ENCODE results near the gene MATN4.

Gene MATN4

DNA sequence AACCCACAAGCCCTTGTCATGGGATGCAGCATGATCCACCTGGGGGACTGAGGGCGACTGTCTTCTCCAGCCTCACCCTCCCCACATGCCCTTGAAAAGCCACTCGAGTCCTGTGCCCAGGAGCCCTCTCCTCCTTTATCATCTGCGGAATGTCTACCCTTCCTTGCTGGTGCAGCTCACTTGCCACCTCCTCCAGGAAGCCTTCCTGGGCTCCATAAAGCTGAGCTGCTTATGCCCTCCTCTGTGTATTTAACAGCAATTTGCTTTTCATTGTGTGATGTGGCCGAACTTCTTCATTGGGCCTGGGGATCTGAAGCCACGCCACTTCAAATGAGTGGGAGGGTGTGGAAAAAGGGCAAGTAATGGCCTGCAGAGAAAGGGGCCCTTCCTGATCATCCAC, 19.2 kb downstream of the MATN4 start:
- DNase-seq: no peak

DNA sequence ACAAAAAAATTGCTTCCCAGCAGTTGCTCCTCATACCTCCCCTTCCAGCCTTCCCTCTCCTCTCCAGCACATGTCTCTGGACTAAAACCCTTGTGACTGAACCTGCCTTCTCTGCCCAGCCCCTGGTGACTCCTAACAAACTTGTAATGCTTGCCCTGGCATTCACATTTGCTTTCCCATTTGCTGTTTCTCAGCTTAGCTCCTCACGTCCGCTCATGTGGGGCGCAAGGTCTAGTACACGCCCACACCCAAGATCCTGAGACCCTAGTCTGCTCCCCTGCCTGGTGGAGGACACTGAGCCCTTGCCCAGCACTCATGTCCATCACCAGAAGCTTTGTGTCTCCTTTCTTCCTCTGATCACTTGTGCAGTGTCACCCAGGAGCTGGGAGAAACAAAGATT, 19.7 kb downstream of the MATN4 start:
- DNase-seq: no peak

DNA sequence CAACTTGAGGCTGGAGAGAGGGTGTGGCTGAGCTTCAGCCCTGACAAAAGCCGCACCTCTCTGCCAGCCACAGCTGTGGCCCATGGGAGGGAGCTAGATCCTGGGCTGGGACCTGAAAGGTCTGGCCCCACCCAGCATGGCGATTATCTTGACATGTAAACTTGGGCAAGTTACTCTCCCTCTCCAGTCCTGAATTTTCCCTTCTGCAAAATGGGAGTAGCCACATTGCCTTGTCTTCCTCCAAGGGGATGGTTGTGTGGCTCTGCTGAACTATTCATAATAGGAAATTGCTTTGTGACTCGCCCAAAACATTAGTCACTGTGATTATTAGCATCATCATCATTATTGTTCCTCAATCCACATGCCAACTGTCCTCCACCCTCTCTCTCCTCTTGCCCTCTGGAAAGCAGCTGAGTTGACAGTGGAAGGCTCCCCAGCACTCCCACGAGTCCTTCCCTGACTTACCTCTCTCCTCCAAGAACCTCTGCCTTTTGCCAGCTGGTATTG, 24.5 kb downstream of the MATN4 start:
- DNase-seq: no peak

DNA sequence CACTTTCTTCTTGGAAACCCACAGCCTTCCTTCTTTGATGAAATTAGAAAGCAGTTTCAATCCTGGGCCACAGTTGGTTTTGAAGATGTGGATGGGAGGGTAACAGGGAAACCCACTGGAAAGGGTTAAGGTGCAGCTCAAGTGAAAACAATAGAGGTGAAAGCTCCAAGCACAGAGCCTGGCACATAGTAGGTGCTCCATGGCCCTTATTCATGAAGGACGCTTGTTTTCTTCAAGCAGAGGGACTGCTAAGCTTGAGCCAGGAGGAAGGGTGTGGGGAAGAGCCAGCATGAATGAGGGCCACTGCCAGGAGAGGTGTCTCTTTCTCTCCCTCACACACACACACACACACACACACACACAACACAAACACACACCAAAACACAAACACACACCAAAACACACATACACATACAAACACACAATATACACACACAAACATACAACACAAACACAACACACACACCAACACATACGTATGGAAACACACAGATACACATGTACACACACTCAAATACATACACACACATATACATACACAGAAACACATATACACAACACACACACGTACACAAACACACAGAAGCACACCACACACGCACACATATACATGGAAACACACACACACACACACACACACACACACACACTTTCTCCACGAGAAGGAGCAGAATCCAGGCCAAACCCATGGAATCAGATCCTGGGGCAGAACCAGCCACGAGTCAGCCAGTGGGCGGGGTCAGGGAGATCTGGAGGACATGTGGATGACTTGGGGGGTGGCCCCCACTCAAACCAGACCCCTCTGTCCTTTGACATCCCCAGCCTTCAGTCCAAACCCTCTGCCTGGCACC, 25.2 kb downstream of the MATN4 start:
- no peak for DNase-seq

DNA sequence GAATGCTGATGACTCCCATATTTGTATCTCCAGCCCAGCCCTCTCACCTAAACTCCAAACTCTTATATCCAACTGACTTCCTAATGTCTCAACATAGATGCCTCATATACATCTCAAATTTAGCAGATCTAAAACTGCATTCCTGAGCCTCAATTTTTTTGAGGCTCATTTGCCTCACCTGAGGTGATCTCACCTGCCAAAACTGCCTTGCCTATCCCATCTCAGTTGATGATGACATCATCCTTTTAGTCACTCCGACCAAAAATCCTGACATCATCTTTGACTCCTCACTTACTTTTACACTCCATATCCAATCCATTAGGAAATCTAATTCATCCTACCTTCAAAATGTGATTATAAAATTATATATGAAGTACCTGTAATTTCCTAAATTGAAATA, 28.1 kb downstream of the MATN4 start:
- no peak for DNase-seq

DNA sequence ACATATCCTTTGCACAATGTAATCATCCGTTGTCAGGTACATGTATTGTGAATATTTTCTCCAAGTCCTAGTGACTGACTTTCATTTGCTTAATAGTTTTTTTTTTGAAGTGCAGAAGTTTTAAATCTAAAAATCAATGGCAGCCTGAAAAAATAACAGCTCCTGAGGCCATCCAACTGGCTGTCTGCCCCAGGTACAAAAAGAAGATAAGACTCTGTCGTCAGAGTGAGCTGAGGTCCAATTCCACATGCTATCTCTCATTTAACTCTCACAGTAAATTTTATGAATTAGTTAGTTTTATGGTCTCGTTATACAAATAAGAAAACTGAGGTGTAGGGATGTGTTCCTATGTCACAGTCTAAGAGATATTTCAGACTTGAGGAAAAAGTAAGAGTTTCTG, 32.8 kb downstream of the MATN4 start:
- DNase-seq: no peak

DNA sequence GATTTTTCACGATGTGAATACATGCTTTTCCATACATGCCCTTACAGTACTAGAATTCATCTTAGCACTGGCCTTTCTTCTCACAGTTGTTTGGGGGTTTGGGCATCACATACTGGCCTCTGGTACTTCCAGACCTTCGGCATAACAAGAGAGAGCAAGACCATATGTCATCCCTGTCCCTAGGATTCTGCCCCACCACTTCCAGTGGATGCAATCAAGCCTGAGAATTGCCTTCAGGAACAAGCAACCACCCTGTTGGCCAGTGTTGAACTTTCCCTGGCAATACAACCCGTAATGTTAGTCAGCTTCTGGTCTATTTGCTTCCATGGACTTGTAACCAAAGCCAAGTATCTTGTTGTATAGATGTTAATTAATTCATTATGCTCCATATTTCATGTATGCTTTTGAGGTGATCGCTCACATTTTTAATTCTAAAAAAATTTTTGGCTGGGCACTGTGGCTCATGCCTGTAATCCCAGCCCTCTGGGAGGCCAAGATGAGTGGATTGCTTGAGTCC, 38.3 kb downstream of the MATN4 start:
- no peak for DNase-seq

DNA sequence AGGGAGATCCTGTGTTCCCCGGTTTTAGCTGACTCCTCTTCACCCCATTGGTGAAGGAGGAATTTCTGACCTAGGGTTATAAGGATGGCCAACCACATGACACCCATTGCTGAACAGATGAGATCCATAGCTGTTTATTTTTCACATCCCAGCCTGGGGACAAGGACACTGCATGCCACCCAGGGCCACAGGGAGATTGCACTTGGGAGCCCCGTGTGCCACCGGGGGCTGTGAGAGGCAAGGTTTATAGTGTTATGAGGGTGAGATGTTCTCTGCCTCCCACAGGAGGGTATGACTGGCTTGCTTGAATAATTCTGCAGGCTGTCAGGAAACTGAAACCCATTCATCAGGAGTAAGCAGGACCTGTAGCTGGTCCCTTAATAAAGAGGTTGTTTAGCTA, 39.0 kb downstream of the MATN4 start:
- DNase-seq: no peak

DNA sequence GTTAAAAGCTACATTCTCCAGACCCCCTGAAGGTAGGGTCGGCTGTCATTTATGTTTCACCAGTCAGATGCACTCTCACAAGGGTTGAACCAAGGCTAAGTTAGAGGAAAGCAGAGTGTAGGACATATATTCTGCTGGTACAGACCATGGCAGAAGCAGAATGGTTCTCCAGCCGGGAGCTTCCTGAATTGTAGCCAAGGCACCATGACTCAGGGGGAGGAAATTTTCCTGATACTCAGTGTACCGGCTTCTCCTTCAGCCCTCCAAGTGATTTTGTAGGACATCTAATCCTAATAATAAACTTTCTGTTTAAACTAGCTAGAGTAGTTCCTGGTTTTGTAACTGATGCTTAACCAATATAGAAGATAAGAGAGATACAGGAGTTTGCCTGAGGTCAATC, 39.6 kb downstream of the MATN4 start:
- DNase-seq: no peak

DNA sequence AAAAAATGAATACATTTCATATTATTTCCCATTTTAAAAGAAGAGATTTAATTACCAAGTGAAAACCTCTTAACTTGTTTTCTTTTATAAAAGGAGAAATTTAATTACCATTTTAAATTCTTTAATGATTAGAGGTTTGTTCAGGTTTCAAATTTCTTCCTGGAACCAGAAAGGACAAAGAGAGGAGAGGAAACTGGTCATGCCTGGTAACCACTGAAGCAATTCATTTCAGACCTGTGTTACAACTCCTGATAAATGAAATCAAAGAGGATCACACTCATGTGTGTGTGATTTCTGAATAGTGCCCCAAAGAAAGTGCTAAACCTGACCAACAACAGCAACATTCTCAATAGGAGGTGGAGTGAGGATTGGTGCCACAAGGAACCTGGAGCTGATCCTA, 41.1 kb downstream of the MATN4 start:
- DNase-seq: no peak

DNA sequence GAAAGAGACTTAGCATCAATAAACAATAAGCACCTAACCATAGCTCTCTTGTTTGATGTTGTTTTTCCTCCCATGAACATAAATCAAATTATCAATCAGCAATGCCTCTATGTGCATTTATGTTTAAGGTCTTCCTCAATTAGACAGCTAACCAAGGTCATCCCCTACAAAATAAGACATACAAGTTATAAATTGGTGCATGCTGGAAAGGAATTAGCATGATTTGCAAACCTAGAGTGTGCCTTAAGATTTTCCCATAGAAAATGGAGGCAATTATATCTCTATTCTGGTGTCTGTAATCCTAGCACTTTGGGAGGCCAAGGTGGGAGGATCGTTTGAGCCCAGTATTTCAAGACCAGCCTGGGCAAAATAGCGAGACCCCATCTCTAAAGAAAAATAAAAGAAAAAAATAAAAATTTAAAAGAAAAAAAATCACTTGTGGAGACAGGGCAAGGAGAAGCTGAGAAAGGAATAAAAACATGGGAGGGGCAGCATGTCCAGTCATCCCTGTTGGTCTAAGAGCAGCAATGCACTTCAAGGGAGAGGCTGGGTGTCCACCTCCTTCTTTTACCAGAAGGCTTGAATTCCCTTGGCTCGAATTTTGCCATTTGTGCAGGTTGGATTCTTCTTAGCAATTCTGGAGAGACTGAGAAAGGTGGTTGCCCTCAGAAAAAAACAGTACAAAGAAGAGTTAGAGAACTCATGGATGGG, 44.4 kb downstream of the MATN4 start:
- no peak for DNase-seq

DNA sequence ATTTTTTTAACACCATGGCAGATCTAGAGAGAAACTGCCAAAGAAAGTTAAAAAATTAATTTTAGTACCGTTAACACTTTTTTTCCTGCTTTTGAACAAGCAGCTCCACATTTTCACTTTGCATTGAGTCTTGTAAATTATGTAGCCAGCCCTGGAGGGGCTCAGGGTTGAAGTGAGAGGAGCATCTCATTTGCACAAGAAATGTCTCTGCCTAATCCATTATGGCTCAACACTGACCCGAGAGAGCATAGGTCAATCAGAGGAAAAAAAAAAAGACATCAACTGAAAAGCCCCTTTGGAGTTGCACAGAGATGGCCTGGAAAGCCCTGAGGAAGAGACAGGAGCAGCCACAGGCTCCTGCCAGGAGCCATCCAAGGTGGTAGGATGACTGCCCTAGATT, 49.4 kb downstream of the MATN4 start:
- DNase-seq: no peak

DNA sequence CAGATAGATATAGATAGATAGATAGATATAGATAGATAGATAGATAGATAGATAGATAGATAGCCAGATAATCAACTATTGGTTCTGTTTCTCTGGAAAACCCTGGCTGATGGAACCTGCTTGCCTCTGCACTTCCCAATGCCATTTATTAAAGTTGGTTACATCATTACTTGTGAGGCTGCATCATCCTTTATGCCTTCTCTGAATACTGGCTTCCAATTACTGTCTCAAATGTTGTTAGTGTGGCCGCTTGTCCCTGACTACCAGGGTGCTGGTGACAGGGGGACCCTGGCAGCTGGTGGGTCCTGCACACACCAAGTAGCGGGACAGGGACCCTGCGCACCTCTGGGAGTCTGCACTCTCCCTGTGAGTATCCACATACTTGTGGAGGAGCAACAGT, 49.8 kb downstream of the MATN4 start:
- DNase-seq: no peak

DNA sequence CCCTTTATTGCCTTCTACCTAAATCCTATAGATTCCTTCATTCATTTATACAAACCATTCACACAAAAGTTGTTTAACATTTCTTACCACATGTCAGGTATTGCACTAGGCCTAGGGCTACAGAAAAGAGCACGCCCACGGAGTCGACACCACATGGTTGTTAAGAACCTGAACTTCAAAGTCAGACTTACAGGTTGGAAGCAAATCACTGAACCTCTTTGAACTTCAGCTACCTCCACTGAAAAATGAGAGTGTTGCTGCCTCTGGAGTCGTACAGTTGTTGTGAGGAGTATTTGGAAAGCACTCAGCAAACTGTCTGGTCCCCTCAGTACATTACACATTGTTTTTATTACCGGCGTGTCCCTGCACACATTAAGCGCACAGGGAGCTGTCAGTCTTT, 50.4 kb downstream of the MATN4 start:
- no peak for DNase-seq

DNA sequence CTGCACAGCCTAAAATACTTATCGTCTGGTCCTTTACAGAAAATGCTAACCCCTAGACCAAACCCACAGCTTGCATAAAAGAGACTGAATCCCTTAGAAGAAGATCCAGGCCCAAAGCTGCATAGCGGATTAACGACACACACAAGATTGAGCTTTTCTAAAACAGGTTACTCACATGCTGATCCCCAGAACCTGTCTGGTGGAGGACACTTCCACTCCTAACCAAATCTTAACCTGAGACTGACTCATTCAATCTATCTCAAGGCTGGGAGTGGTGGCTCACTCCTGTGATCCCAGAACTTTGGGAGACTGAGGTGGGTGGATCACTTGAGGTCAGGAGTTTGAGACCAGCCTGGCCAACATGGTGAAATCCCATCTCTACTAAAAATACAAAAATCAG, 50.9 kb downstream of the MATN4 start:
- DNase-seq: no peak

DNA sequence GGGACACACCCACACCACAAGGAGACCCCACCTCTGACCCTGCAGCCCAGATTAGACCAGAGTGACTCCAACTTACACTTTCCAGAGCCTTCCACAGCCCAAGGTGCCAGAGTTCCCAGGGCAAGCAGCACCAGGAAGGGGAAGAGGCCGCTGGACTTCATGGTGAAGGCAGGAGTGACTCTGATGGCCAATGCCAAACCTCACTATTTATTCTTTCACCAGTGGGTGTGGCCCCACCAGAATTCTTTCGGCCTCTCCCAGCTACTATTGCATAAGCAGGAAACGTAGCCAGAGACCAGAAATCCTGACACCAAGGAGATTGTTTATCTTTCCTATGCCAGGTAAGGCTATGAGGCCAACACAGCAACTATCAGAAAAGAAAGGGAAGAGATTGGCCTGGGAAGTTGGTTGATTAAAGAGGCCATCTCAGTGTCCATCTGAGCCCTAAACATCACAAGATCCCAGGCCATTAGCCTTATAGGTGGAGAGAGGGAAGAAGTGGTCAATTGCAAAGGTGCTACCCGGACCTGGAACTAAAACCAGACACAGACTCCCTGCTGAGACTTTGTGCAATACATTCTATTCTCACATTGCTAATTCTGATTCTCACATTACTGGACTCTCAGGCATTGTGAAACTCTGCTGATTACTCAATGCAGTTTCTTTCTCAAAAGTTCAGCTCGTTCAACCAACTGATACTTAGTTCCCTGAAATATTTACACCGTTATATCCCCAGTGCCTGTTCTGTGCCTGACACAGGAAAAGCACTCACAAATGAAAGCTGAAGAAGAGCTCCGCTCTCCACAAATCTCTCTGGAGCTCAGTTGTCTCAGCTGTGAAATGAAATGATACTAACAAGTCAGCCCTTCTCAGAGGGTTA, 53.5 kb downstream of the MATN4 start, which contains the start of gene SLPI:
TSS of gene SLPI (minus strand) at position 182 of the 880 bp plus-strand sequence. CDS start at position 161, 21 bp downstream.
- peak; percentile 84 for DNase-seq

DNA sequence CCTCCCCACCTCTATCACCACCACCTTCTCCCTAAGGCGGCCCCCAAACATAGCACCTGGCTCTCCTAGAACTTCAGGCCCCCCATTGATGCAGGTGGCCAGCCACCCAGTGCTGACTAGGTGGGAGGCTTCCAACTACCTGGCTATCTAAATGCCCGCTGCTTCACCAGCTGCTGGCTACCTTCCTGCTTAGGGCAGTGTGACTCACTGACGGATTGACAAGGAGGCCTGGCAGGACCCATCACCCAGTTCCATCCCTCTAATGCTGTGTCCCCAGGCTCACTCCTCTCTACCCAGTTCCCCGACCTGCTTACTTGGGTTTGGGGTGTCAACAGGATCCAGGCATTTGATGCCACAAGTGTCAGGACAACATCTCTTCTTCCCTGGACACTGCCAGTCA, 54.8 kb downstream of the MATN4 start:
- no peak for DNase-seq

DNA sequence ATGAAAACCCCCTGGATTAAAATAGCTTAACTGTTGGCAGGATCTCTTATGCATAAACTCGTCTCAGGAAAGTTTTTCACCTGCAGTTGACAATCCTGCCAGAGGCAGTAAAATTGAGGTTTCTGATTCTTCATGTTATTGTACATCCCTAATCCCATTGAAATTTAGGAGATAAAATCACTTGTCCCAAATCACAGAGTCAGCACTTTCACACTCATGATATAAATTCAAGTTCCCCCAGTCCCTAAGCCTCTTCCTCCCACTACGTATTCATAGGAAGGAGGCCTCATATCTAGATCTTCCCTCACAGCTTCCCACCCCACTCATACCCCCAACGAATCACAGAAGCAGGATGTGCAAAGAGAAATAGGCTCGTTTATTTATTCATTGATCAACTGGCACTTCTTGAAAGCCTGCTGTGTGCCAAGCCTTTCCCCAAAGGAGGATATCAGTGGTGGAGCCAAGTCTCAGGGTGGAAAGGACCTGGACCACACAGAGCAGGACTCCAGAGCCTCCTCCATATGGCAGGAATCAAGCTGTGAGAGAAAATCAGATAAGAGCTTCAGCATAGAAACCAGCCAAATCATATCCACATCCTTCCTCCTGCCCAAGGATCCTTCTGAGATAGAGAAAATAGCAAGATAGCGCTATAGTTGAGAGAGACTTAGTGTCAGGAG, 56.1 kb downstream of the MATN4 start:
- DNase-seq: no peak

DNA sequence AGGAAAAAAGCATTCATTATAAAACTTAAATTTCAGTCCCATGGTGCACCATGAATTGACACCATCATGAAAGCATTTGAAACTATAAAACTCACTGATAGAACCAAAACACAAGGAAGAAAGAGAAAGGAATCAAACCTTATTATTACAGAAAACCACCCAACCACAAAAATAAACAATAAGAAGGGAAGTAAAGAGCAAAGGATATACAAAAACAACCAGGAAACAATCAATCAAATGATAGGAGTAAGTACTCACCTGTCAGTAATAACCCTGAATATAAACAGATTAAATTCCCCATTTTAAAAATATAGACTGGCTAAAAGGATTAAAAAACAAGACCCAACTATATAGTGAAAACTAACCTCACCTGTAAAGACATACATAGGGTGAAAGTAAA, 59.5 kb downstream of the MATN4 start:
- no peak for DNase-seq

DNA sequence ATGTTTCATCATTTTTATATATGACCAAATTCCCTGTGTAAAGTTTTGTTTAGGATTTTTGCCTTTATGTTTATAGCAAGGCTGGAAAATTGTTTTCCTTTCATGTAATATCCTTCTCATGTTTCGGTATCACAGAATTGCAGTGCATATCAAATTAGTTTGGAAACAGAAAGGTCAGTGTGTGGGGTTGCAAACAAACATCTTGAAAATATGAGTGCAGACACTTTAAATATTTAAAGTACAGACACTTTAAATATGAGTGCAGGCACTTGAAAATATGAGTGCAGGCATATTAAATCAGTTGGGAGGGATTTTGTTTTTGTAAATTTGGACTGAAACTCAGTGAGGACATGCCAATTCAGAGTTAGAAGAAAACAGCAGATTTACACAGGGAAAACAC, 60.2 kb downstream of the MATN4 start:
- no peak for DNase-seq

DNA sequence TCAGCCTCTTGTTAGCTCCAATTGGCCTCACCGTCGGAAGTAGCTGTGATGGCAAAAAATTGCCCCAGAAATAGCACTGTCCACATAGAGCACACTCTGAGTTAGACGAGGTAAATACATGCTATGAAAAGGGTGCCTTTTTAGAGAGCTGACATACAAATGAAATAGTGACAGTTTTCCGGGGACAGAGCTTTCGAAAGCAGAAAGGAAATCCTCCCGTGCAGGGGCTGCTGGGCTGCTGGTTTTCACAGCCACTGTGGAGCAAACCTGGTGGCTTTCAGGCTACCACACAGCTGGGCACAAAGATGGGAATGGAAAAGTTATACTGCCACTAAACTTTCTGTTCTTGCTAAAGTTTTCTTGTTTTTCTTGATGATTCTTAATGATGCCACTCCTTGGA, 62.0 kb downstream of the MATN4 start:
- no peak for DNase-seq
